ENCODE measurements around the gene CCNL1. TPM values are rescaled to one million over a fixed set of nuclear protein-coding genes. Genes with fewer than 3 reads are reported as not detected.

The CCNL1 gene
- 50.3 and 76.6 TPM in 2 replicates for total RNA-seq

DNA sequence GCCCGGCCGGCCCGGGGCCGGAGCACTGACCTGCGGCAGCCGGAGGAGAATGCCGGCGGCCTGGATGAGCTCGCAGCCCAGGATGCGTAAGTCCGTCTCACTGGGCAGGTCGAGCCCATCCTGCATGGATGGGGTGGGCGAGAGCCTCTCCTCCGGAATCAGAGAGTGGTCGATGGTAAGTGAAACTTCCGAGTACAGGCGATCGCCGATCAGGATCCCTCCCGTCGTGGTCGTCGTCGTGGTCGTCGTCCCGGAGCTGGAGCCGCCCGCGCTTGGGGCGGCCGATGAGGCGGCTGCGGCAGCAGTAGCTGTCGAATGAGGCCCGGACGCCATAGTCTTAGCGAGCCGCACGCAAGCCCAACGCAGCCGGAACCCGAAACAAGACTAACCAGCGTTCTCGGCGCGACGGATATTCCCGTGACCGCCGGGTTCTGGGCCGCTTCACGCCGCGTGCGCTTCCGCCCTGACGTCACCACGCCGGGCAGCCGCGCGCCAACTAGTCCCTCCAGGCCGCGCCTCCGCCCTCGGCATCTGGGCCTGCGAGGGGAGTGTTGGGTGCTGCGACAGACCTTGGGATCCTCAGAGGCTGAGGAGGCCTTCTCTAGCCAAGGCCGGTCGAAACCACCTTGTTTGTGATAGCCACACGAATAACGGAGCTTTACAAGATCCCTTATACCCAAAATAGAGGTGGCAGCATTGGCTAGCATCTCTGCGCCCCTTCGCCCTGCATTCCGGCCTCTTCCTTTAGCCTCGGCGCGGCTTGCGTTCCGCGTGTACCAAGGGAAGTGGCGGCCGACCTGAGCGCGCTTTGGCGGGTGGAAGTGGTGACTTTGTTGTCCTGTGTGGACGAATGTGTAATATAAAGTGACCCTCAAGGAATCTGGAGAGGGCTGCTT lies at the start of gene CCNL1:
Gene CCNL1 (minus strand): TSS at position 386 of the 896 bp plus-strand sequence. CDS start 53 bp downstream, at position 333.

All from epithelial cell of alveolus of lung (primary cell).